ENCODE data around the gene OPTN. TPM values are rescaled to one million over a fixed set of nuclear protein-coding genes. Genes with fewer than 3 reads are reported as not detected.

Gene OPTN
- total RNA-seq, 4 donors from 2014 or later = 62.1 to 81.5 (median 73.7) TPM

GRCh38 chr10:13168781-13169180 lies 68.8 kb downstream of the OPTN start:
- 85 to 86% methylated on average over 6 of the region's 6 CpGs for whole genome bisulfite sequencing, 2 donors
- Histone ChIP-seq H3K4me3 (no peak overlapping the region), H3K36me3 (no peaks in the 10 kb centered on the region), H3K27me3 (no peaks in the 10 kb centered on the region), H3K9me3 (no peaks in the 10 kb centered on the region), H3K4me1 (no peaks in the 10 kb centered on the region), H3K27ac (no peak overlapping the region)
- TF ChIP-seq POLR2A (IDR thresholded peaks at IDR 0.05) = no peak
- no peak for TF ChIP-seq CTCF (IDR thresholded peaks at IDR 0.05)
- no peak for TF ChIP-seq EP300 (IDR thresholded peaks at IDR 0.05)
- DNase-seq (ENCODE audit: low spot score in 2 of 2) = no peak

- H3K36me3 ChIP-seq = no peaks in the 10 kb centered on the region
- TF ChIP-seq EP300 (IDR thresholded peaks at IDR 0.05) (no peak), CTCF (IDR thresholded peaks at IDR 0.05) (no peak), POLR2A (IDR thresholded peaks at IDR 0.05) (no peak)
- H3K4me3 ChIP-seq = no peak overlapping the region
- WGBS, 2 donors = 92 to 94% methylated on average over 2 of the region's 2 CpGs
- H3K9me3 ChIP-seq = no peaks in the 10 kb centered on the region
- H3K4me1 ChIP-seq = no peaks in the 10 kb centered on the region
- DNase-seq (ENCODE audit: low spot score in 2 of 2) = no peak
- H3K27ac ChIP-seq = no peak overlapping the region
- H3K27me3 ChIP-seq = no peaks in the 10 kb centered on the region
Observed at GRCh38 chr10:13173616-13174015, 73.7 kb downstream of the OPTN start.

- DNase-seq (ENCODE audit: low spot score in 2 of 2) = no peak
- Histone ChIP-seq H3K27ac (no peak overlapping the region), H3K36me3 (no peaks in the 10 kb centered on the region), H3K27me3 (no peaks in the 10 kb centered on the region), H3K4me1 (no peaks in the 10 kb centered on the region), H3K9me3 (no peaks in the 10 kb centered on the region), H3K4me3 (no peak overlapping the region)
- TF ChIP-seq CTCF (IDR thresholded peaks at IDR 0.05) (no peak), EP300 (IDR thresholded peaks at IDR 0.05) (no peak), POLR2A (IDR thresholded peaks at IDR 0.05) (no peak)
- WGBS, 2 donors = 89 to 95% methylated on average over 4 of the region's 4 CpGs
Observed at GRCh38 chr10:13180788-13181187, 80.8 kb downstream of the OPTN start.

- no peak for TF ChIP-seq CTCF (IDR thresholded peaks at IDR 0.05)
- no peak for TF ChIP-seq EP300 (IDR thresholded peaks at IDR 0.05)
- TF ChIP-seq POLR2A (IDR thresholded peaks at IDR 0.05) = no peak
- WGBS, 2 donors = 91% methylated on average over 1 of the region's 1 CpG
- Histone ChIP-seq H3K27me3 (no peaks in the 10 kb centered on the region), H3K4me1 (no peaks in the 10 kb centered on the region), H3K36me3 (no peaks in the 10 kb centered on the region), H3K9me3 (no peaks in the 10 kb centered on the region), H3K27ac (no peak overlapping the region), H3K4me3 (no peak overlapping the region)
- DNase-seq (ENCODE audit: low spot score in 2 of 2) = no peak
Observed at GRCh38 chr10:13182424-13182823, 82.5 kb downstream of the OPTN start.

GRCh38 chr10:13183625-13184024 lies 83.7 kb downstream of the OPTN start:
- H3K27ac ChIP-seq = no peak overlapping the region
- no peaks in the 10 kb centered on the region for H3K27me3 ChIP-seq
- H3K36me3 ChIP-seq = no peaks in the 10 kb centered on the region
- no peaks in the 10 kb centered on the region for H3K4me1 ChIP-seq
- DNase-seq (ENCODE audit: low spot score in 2 of 2) = no peak
- WGBS, 2 donors = 87 to 95% methylated on average over 5 of the region's 5 CpGs
- H3K9me3 ChIP-seq = no peaks in the 10 kb centered on the region
- no peak for TF ChIP-seq POLR2A (IDR thresholded peaks at IDR 0.05)
- no peak for TF ChIP-seq CTCF (IDR thresholded peaks at IDR 0.05)
- TF ChIP-seq EP300 (IDR thresholded peaks at IDR 0.05) = no peak
- no peak overlapping the region for H3K4me3 ChIP-seq
